DOHH2 (cell line): ENCODE results near the gene STRA6.

ENCODE experiments used
- H3F3A ChIP-seq: fragments of 200-600 bp; sonication (generic), shearing (Covaris generic); 2 replicates; pipeline ENCODE4 v1.6.0; 2016; ENCODE audit warnings: antibody characterized with exemption, mild to moderate bottlenecking; ENCODE audit not compliant: control insufficient read depth, insufficient read depth
- H3K27ac ChIP-seq: fragments of 200-600 bp; sonication (generic); 2 replicates; pipeline ENCODE4 v1.5.1; 2014; ENCODE audit warnings: low read depth, mild to moderate bottlenecking, low read length, moderate library complexity
- H3K27me3 ChIP-seq: fragments of 200-600 bp; sonication (generic); 2 replicates; pipeline ENCODE4 v1.6.1; 2014; ENCODE audit warnings: mild to moderate bottlenecking, low read length, mixed read lengths; ENCODE audit not compliant: control insufficient read depth
- H3K36me3 ChIP-seq: fragments of 200-600 bp; sonication (generic); 2 replicates; pipeline ENCODE4 v1.6.1; 2014; ENCODE audit warnings: mild to moderate bottlenecking, low read length, moderate library complexity, mixed read lengths; ENCODE audit not compliant: control insufficient read depth
- H3K4me1 ChIP-seq: fragments of 200-600 bp; sonication (generic); 2 replicates; pipeline ENCODE4 v1.6.1; 2014; ENCODE audit warnings: mild to moderate bottlenecking, low read length, mixed read lengths; ENCODE audit not compliant: control insufficient read depth
- H3K4me2 ChIP-seq: fragments of 200-600 bp; sonication (generic); 2 replicates; pipeline ENCODE4 v1.6.0; 2014; ENCODE audit warnings: mild to moderate bottlenecking, low read length, moderate library complexity
- H3K4me3 ChIP-seq: fragments of 200-600 bp; sonication (generic); 2 replicates; pipeline ENCODE4 v1.5.1; 2014; ENCODE audit warnings: mild to moderate bottlenecking, low read length, mixed read lengths
- H3K79me2 ChIP-seq: fragments of 200-600 bp; sonication (generic); 2 replicates; pipeline ENCODE4 v1.6.1; 2014; ENCODE audit warnings: mild to moderate bottlenecking, low read length, mixed read lengths; ENCODE audit not compliant: control insufficient read depth
- H3K9me2 ChIP-seq: fragments of 200-600 bp; sonication (generic); replicated peaks from 2 replicates; pipeline ENCODE4 v1.6.1; 2014; ENCODE audit warnings: mild to moderate bottlenecking, low read length, mixed read lengths; ENCODE audit not compliant: control insufficient read depth
- H3K9me3 ChIP-seq: fragments of 200-600 bp; sonication (generic); 2 replicates; pipeline ENCODE4 v1.6.1; 2014; ENCODE audit warnings: antibody characterized with exemption, low read length, mixed read lengths; ENCODE audit not compliant: control insufficient read depth, insufficient read depth
- H4K20me1 ChIP-seq: fragments of 200-600 bp; sonication (generic); 2 replicates; pipeline ENCODE4 v1.6.0; 2014; ENCODE audit warnings: low read depth, mild to moderate bottlenecking, antibody characterized with exemption, low read length, moderate library complexity; ENCODE audit not compliant: control insufficient read depth, insufficient read depth
- CTCF ChIP-seq: fragments of 200-600 bp; sonication (generic); IDR thresholded peaks from one replicate; pipeline ENCODE4 v1.5.1; 2014; ENCODE audit warnings: antibody characterized with exemption, mild to moderate bottlenecking, low read depth, low read length; ENCODE audit not compliant: poor library complexity, severe bottlenecking
- EZH2phosphoT487 ChIP-seq: fragments of 200-600 bp; sonication (generic); IDR thresholded peaks from 2 replicates; pipeline ENCODE4 v1.6.1; 2017; ENCODE audit warnings: borderline replicate concordance, mild to moderate bottlenecking, antibody characterized with exemption, low read length, moderate library complexity, mixed read lengths

The STRA6 gene

DNA sequence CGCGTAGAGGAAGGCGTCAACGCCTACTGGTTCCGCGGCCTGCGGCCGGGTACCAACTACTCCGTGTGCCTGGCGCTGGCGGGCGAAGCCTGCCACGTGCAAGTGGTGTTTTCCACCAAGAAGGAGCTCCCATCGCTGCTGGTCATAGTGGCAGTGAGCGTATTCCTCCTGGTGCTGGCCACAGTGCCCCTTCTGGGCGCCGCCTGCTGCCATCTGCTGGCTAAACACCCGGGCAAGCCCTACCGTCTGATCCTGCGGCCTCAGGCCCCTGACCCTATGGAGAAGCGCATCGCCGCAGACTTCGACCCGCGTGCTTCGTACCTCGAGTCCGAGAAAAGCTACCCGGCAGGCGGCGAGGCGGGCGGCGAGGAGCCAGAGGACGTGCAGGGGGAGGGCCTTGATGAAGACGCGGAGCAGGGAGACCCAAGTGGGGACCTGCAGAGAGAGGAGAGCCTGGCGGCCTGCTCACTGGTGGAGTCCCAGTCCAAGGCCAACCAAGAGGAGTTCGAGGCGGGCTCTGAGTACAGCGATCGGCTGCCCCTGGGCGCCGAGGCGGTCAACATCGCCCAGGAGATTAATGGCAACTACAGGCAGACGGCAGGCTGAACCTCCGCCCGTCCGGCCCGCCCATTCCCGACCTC is 68.1 kb downstream of the STRA6 start:
- Histone ChIP-seq H3K27ac (no peak overlapping the region), H3F3A (no peaks in the 10 kb centered on the region), H3K36me3 (no peaks in the 10 kb centered on the region), H3K4me2 (no peak overlapping the region), H3K9me2 (no peaks in the 10 kb centered on the region), H3K9me3 (no peaks in the 10 kb centered on the region), H3K4me1 (no peaks in the 10 kb centered on the region), H4K20me1 (no peaks in the 10 kb centered on the region), H3K27me3 (0 out of 2 replicates have a peak, but pooled peaks cover 3% of the 10 kb centered on the region), H3K79me2 (no peaks in the 10 kb centered on the region), H3K4me3 (no peak overlapping the region)
- TF ChIP-seq EZH2phosphoT487 (no peak), CTCF (no peak)

- no peaks in the 10 kb centered on the region for H3K79me2 ChIP-seq
- H3K27me3 ChIP-seq: peaks cover 5% of the 10 kb centered on the region; the same call in 1 of the 2 replicates
- H3K9me3 ChIP-seq: no peaks in the 10 kb centered on the region
- H3K9me2 ChIP-seq: no peaks in the 10 kb centered on the region
- no peak overlapping the region for H3K4me2 ChIP-seq
- H4K20me1 ChIP-seq: no peaks in the 10 kb centered on the region
- H3K27ac ChIP-seq: no peak overlapping the region
- H3K4me3 ChIP-seq: no peak overlapping the region
- H3F3A ChIP-seq: no peaks in the 10 kb centered on the region
- H3K4me1 ChIP-seq: no peaks in the 10 kb centered on the region
- no peaks in the 10 kb centered on the region for H3K36me3 ChIP-seq
- TF ChIP-seq CTCF: no peak
- no peak for TF ChIP-seq EZH2phosphoT487
Observed at GRCh38 chr15:74133694-74134386, 68.7 kb downstream of the STRA6 start.

DNA sequence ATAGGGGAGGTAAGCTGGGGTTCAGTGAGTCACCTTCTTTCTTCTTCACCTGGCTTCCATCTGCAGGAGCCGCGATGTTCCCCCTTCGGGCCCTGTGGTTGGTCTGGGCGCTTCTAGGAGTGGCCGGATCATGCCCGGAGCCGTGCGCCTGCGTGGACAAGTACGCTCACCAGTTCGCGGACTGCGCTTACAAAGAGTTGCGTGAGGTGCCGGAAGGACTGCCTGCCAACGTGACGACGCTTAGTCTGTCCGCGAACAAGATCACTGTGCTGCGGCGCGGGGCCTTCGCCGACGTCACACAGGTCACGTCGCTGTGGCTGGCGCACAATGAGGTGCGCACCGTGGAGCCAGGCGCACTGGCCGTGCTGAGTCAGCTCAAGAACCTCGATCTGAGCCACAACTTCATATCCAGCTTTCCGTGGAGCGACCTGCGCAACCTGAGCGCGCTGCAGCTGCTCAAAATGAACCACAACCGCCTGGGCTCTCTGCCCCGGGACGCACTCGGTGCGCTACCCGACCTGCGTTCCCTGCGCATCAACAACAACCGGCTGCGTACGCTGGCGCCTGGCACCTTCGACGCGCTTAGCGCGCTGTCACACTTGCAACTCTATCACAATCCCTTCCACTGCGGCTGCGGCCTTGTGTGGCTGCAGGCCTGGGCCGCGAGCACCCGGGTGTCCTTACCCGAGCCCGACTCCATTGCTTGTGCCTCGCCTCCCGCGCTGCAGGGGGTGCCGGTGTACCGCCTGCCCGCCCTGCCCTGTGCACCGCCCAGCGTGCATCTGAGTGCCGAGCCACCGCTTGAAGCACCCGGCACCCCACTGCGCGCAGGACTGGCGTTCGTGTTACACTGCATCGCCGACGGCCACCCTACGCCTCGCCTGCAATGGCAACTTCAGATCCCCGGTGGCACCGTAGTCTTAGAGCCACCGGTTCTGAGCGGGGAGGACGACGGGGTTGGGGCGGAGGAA is 69.6 kb downstream of the STRA6 start:
- no peaks in the 10 kb centered on the region for H3K36me3 ChIP-seq
- H3K9me3 ChIP-seq: no peaks in the 10 kb centered on the region
- no peak overlapping the region for H3K27ac ChIP-seq
- no peaks in the 10 kb centered on the region for H3K4me1 ChIP-seq
- no peak overlapping the region for H3K4me3 ChIP-seq
- H3K27me3 ChIP-seq: peaks cover 14% of the 10 kb centered on the region
- H3F3A ChIP-seq: no peaks in the 10 kb centered on the region
- no peaks in the 10 kb centered on the region for H3K9me2 ChIP-seq
- no peak for TF ChIP-seq EZH2phosphoT487
- no peak for TF ChIP-seq CTCF
- no peak overlapping the region for H3K4me2 ChIP-seq
- H4K20me1 ChIP-seq: no peaks in the 10 kb centered on the region
- no peaks in the 10 kb centered on the region for H3K79me2 ChIP-seq
